Ascending aorta (tissue), 2 donors: ENCODE results near the gene DTX4. TPM values are rescaled to one million over a fixed set of nuclear protein-coding genes. Genes with fewer than 3 reads are reported as not detected.
A peak's percentile ranks its signal among the peaks of the same experiment; 100 is the strongest.

Experiments used
- DNase-seq, 2 donors: peaks; one replicate each; pipeline ENCODE4 v3.0.0-alpha.2; 2019; ENCODE audit warnings: low spot score in 2 of 2
- H3K27ac ChIP-seq, 2 donors: fragments of 200-600 bp; sonication (generic); one replicate each; pipeline ENCODE4 v1.5.1; 2016 to 2017; ENCODE audit warnings: mild to moderate bottlenecking in 1 of 2
- H3K27me3 ChIP-seq: fragments of 200-600 bp; sonication (generic); one replicate; pipeline ENCODE4 v1.5.1; 2017
- H3K36me3 ChIP-seq, 2 donors: fragments of 200-600 bp; sonication (generic); one replicate each; pipeline ENCODE4 v1.5.1; 2016
- H3K4me1 ChIP-seq, 2 donors: fragments of 200-600 bp; sonication (generic); one replicate each; pipeline ENCODE4 v1.5.1; 2016 to 2017; ENCODE audit warnings: mild to moderate bottlenecking in 1 of 2
- H3K4me3 ChIP-seq, 2 donors: fragments of 200-600 bp; sonication (generic); one replicate each; pipeline ENCODE4 v1.5.1; 2016 to 2017; ENCODE audit warnings: mild to moderate bottlenecking in 1 of 2
- H3K9me3 ChIP-seq, 2 donors: fragments of 200-600 bp; sonication (generic); one replicate each; pipeline ENCODE4 v1.5.1; 2016
- CTCF ChIP-seq, 3 experiments: fragments of 200-600 bp in 2 of 3; fragments of 450-650 bp in 1 of 3; sonication (generic) in 2 of 3; IDR thresholded peaks; one replicate each; pipeline ENCODE4 v1.5.1; 2016 to 2019; ENCODE audit warnings: antibody characterized with exemption in 3 of 3, mild to moderate bottlenecking in 1 of 3, moderate library complexity in 1 of 3
- intact Hi-C: fragments of 100-400 bp; cut with DNase I; formaldehyde crosslinking; loops from one replicate; pipeline ENCODE4 v1.15.1; 2023
- total RNA-seq: library from RNA; depleted of rRNA; stranded (reverse); fragments of >200 nt; gene quantifications from one replicate; pipeline ENCODE4 v1.1.0, GENCODE V29; 2016

Gene DTX4
- total RNA-seq, 1 donor from 2014 or later: 9.6 TPM

DNA sequence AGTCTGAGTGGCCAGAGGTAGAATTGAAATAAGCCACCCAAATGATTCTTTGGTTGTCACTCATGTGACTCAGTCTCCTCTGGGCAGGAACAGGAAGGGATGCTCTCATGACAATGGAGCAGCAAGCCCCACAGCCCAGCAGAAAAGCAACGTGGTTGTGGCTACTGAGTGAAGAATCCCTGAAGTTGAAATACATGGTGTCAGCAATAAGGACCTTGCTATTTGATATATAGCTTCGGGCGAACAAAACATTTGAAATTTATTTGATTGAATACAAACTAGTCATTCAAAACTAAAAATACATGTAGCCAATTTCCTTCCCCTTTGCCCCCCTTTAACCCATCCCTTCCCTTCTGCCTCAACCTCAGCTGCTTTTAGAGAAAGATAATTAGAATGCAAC, 14.5 kb upstream of the DTX4 start:
- no peak for TF ChIP-seq CTCF (IDR thresholded peaks at IDR 0.05)
- H3K4me1 ChIP-seq: no peaks in the 10 kb centered on the region
- no peaks in the 10 kb centered on the region for H3K9me3 ChIP-seq
- H3K36me3 ChIP-seq: no peaks in the 10 kb centered on the region
- no peak for DNase-seq
- no peak overlapping the region for H3K4me3 ChIP-seq
- no peaks in the 10 kb centered on the region for H3K27me3 ChIP-seq
- intact Hi-C loops: loop anchor here (5.0 kb wide), 3 partner anchors 60 to 505 kb away; no protein-coding TSS in a partner anchor
- no peak overlapping the region for H3K27ac ChIP-seq

- Histone ChIP-seq H3K27me3 (no peaks in the 10 kb centered on the region), H3K4me1 (no peaks in the 10 kb centered on the region), H3K36me3 (no peaks in the 10 kb centered on the region), H3K4me3 (peak overlapping the region in 1 of 2 donors; percentile 19), H3K9me3 (no peaks in the 10 kb centered on the region), H3K27ac (no peak overlapping the region)
- TF ChIP-seq CTCF (IDR thresholded peaks at IDR 0.05): peak; percentile 70 to 83 (median 72)
- intact Hi-C loops: loop anchor here (5.0 kb wide), 3 partner anchors 61 to 506 kb away; no protein-coding TSS in a partner anchor
- no peak for DNase-seq
These were observed 13.5 kb upstream of the DTX4 start for GRCh38 chr11:59158206-59159068.

DNA sequence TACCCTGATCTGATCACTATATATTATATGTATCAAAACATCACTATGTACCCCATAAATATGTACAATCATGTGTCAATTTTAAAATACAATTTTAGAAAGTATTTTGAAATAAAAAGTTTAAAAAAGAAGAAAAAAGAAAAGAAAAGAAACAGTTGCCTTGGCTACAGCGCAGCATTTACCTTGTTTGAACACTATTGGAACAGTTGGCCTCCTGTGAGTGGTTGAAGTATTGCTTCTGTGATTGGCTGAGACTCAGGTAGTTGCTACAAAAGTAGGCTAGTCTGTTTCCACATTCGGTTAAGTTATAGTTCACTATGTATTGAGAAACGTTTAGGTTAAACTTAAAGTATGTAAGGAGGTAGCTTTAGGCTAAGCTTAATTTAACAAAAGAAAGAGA, 7.9 kb upstream of the DTX4 start:
- no peaks in the 10 kb centered on the region for H3K36me3 ChIP-seq
- H3K9me3 ChIP-seq: no peaks in the 10 kb centered on the region
- H3K27ac ChIP-seq: no peak overlapping the region
- no peak for TF ChIP-seq CTCF (IDR thresholded peaks at IDR 0.05)
- H3K27me3 ChIP-seq: no peaks in the 10 kb centered on the region
- intact Hi-C loops: no loop called here
- no peak for DNase-seq
- H3K4me3 ChIP-seq: no peak overlapping the region
- H3K4me1 ChIP-seq: no peaks in the 10 kb centered on the region

DNA sequence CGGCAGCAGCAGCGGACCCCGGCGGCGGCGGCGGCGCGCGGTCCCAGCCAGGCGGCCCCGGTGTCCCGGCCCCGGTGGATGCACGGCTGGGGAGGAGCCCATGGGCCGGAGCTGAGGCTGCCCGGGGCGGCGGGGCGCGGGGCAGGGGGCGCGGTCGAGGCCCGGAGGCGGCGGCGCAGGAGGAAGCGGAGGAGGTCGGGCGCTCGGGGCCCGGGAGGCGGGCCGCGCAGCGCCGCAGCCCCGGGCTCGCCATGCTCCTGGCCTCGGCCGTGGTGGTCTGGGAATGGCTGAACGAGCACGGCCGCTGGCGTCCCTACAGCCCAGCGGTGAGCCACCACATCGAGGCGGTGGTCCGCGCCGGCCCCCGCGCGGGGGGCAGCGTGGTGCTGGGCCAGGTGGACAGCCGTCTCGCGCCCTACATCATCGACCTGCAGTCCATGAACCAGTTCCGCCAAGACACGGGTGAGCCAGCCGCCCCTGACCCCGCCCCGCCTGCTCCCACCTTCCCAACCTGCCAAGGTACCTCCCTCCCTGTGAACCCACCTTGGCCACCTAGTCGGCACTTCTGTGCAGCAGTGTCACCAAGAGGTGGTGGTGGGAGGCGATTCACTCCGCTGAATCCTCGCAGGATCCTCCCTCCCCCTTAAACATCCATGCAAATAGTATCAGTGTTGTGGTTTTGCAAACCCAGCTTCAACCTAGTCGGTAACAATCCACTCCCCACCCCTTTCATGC, 580 bp downstream of the DTX4 start:
- Histone ChIP-seq H3K27me3 (no peaks in the 10 kb centered on the region), H3K4me1 (peaks cover 0 to 2% of the 10 kb centered on the region in 2 donors), H3K4me3 (peak overlapping the region; percentile 69 to 91), H3K36me3 (no peaks in the 10 kb centered on the region), H3K27ac (peak overlapping the region; percentile 1 to 27), H3K9me3 (no peaks in the 10 kb centered on the region)
- intact Hi-C loops: loop anchor here (2.0 kb wide), 1 partner anchor 30 kb away; the partner anchor contains the start of gene FAM111A
- DNase-seq: no peak
- no peak for TF ChIP-seq CTCF (IDR thresholded peaks at IDR 0.05)

- intact Hi-C loops: loop anchor here (2.0 kb wide), 1 partner anchor 31 kb away; the partner anchor contains the start of gene FAM111A
- TF ChIP-seq CTCF (IDR thresholded peaks at IDR 0.05): no peak
- Histone ChIP-seq H3K27me3 (no peaks in the 10 kb centered on the region), H3K4me1 (peaks cover 0 to 2% of the 10 kb centered on the region in 2 donors), H3K4me3 (peak overlapping the region; percentile 69 to 91), H3K9me3 (no peaks in the 10 kb centered on the region), H3K27ac (peak overlapping the region; percentile 1 to 27), H3K36me3 (no peaks in the 10 kb centered on the region)
- DNase-seq: no peak
These were observed 1.4 kb downstream of the DTX4 start for GRCh38 chr11:59173080-59173963.
